K562 (cell line): ENCODE results near the gene CAPZA1. TPM values are rescaled to one million over a fixed set of nuclear protein-coding genes. Genes with fewer than 3 reads are reported as not detected.

ENCODE experiments used
- ARHGAP35 ChIP-seq: fragments of 450-650 bp; IDR thresholded peaks from 2 replicates; pipeline ENCODE4 v1.6.1; 2018; ENCODE audit not compliant: partially characterized antibody
- ARNT ChIP-seq, 2 experiments: fragments of 450-650 bp; IDR thresholded peaks; 2 replicates each; pipeline ENCODE4 v1.6.1; 2016; ENCODE audit warnings: mild to moderate bottlenecking in 1 of 2
- CBX1 ChIP-seq: sonication (generic); IDR thresholded peaks from 2 replicates; pipeline ENCODE4 v1.6.1; 2016; ENCODE audit warnings: antibody characterized with exemption, low read depth, mild to moderate bottlenecking
- CREB1 ChIP-seq, 2 experiments: sonication (generic) in 1 of 2; formaldehyde crosslinking in 1 of 2; IDR thresholded peaks; 2 replicates each; pipeline versions ENCODE4 v1.6.1 to v1.8.0; 2012 to 2022; ENCODE audit warnings: inconsistent platforms in 1 of 2, mild to moderate bottlenecking in 1 of 2, missing genetic modification reagents in 1 of 2, moderate library complexity in 1 of 2
- ELF4 ChIP-seq: fragments of 450-650 bp; formaldehyde crosslinking; IDR thresholded peaks from 2 replicates; pipeline ENCODE4 v1.4.0; 2022; ENCODE audit warnings: missing genetic modification characterization
- FOXA3 ChIP-seq, 2 experiments: fragments of 450-650 bp in 1 of 2; sonication (generic) in 1 of 2; formaldehyde crosslinking; IDR thresholded peaks in 1 of 2; conservative IDR thresholded peaks in 1 of 2; 2 replicates each; pipeline versions ENCODE4 v1.4.0 to v1.8.0; 2020 to 2022; ENCODE audit warnings: mild to moderate bottlenecking in 2 of 2, missing genetic modification reagents in 1 of 2
- GABPA ChIP-seq: fragments of 200-800 bp; sonication (Bioruptor generic); conservative IDR thresholded peaks from 2 replicates; pipeline ENCODE4 v1.6.1; 2016; ENCODE audit warnings: low read depth, missing genetic modification characterization, missing compliant biosample characterization
- HBP1 ChIP-seq: fragments of 450-650 bp; formaldehyde crosslinking; IDR thresholded peaks from 2 replicates; pipeline ENCODE4 v1.4.0; 2022; ENCODE audit warnings: missing genetic modification characterization
- HDAC2 ChIP-seq: fragments of 450-650 bp; IDR thresholded peaks from 2 replicates; pipeline ENCODE4 v1.6.1; 2016; ENCODE audit warnings: mild to moderate bottlenecking
- HLTF ChIP-seq: fragments of 450-650 bp; IDR thresholded peaks from 2 replicates; pipeline ENCODE4 v1.6.1; 2016
- MECOM ChIP-seq: fragments of 250-450 bp; sonication (Bioruptor Pico); IDR thresholded peaks from 2 replicates; pipeline ENCODE4 v1.8.0; 2022; ENCODE audit warnings: inconsistent platforms
- NFIC ChIP-seq: fragments of 450-650 bp; IDR thresholded peaks from 2 replicates; pipeline ENCODE4 v1.6.1; 2017; ENCODE audit warnings: mild to moderate bottlenecking, inconsistent platforms
- OTX1 ChIP-seq: fragments of 450-650 bp; formaldehyde crosslinking; IDR thresholded peaks from 2 replicates; pipeline ENCODE4 v1.4.0; 2022; ENCODE audit warnings: mild to moderate bottlenecking
- PHF8 ChIP-seq: fragments of 200-600 bp; sonication (generic); IDR thresholded peaks from 2 replicates; pipeline ENCODE4 v1.6.1; 2012; ENCODE audit warnings: mixed run types, mild to moderate bottlenecking, inconsistent platforms, low read length, moderate library complexity, borderline replicate concordance
- POLR2A ChIP-seq: fragments of 450-650 bp; conservative IDR thresholded peaks from 2 replicates; pipeline ENCODE4 v1.6.1; 2016
- POLR2AphosphoS5 ChIP-seq: IDR thresholded peaks from 2 replicates; pipeline ENCODE4 v1.6.1; 2011; ENCODE audit warnings: mild to moderate bottlenecking, low read depth, low read length, moderate library complexity; ENCODE audit not compliant: control insufficient read depth, insufficient read depth
- POLR2G ChIP-seq: fragments of 200-400 bp; formaldehyde crosslinking; IDR thresholded peaks from 2 replicates; pipeline ENCODE4 v1.6.1; 2017; ENCODE audit warnings: low read depth, mild to moderate bottlenecking, antibody characterized with exemption, low read length, moderate library complexity
- RBFOX2 ChIP-seq: fragments of 200-400 bp; formaldehyde crosslinking; IDR thresholded peaks from 2 replicates; pipeline ENCODE4 v1.6.1; 2017; ENCODE audit warnings: low read depth, mild to moderate bottlenecking, low read length, moderate library complexity
- SIN3A ChIP-seq, 2 experiments: fragments of 150-350 bp in 1 of 2; IDR thresholded peaks; 2 replicates each; pipeline ENCODE4 v1.6.1; 2011 to 2016; ENCODE audit warnings: borderline replicate concordance in 2 of 2, low read depth in 2 of 2, low read length in 2 of 2, mild to moderate bottlenecking in 2 of 2, moderate library complexity in 2 of 2; ENCODE audit not compliant: control insufficient read depth in 1 of 2
- TBP ChIP-seq: optimal IDR thresholded peaks from 2 replicates; pipeline ENCODE3; 2011; ENCODE audit warnings: low read depth, low read length, improper control_type of control experiment
- U2AF1 ChIP-seq: fragments of 200-400 bp; formaldehyde crosslinking; optimal IDR thresholded peaks from 2 replicates; pipeline ENCODE3; 2017; ENCODE audit warnings: mild to moderate bottlenecking, low read depth, low read length, moderate library complexity
- YY1 ChIP-seq, 3 experiments: IDR thresholded peaks; 2 replicates each; pipeline ENCODE4 v1.6.1; 2011; ENCODE audit warnings: low read length in 2 of 3, mild to moderate bottlenecking in 2 of 3, moderate library complexity in 2 of 3, borderline replicate concordance in 1 of 3, control low read depth in 1 of 3, low read depth in 1 of 3; ENCODE audit not compliant: insufficient read depth in 3 of 3, insufficient replicate concordance in 2 of 3, control insufficient read depth in 1 of 3, insufficient read length in 1 of 3; ENCODE audit errors: extremely low read depth in 1 of 3
- ZBTB26 ChIP-seq: fragments of 450-650 bp; formaldehyde crosslinking; IDR thresholded peaks from 2 replicates; pipeline ENCODE4 v1.4.0; 2022; ENCODE audit warnings: missing genetic modification characterization
- polyA plus RNA-seq, 8 experiments: library from polyadenylated mRNA; depleted of rRNA in 4 of 8; stranded (reverse) in 5 of 8; unstranded in 3 of 8; fragments of >200 nt; fragmentation: Nextera tagmentation in 2 of 8; fragmentation: Illumina TruSeq in 1 of 8; extraction: Ambion mirVana in 2 of 8; extraction: Trizol in 1 of 8; gene quantifications; 2 replicates each; pipeline versions ENCODE4 v1.2.1 to v1.2.3, GENCODE V29; 2011 to 2014; ENCODE audit warnings: inconsistent platforms in 1 of 8, missing spikeins in 1 of 8
- total RNA-seq, 7 experiments: library from RNA; depleted of rRNA in 6 of 7; stranded (reverse); fragments of >200 nt in 6 of 7; fragmentation: Illumina TruSeq in 2 of 7; extraction: Trizol in 2 of 7; gene quantifications; 2 replicates each; pipeline versions ENCODE4 v1.2.1 to v1.2.3, GENCODE V29; 2011 to 2021; ENCODE audit warnings: low replicate concordance in 1 of 7

Gene CAPZA1
- total and polyA plus RNA-seq, 9 of the 15 experiments (the other 6 are each of a cell fraction or from before 2014, with no cell fraction given): 237 to 1,020 (median 306) TPM

GRCh38 chr1:112706505-112707220 is 87.0 kb downstream of the CAPZA1 start, which contains the start of gene RHOC (continued):
- peak; percentile 96 for TF ChIP-seq HBP1 (CRISPR knock-in tag)
- peak; percentile 55; the same call in 1 of the 2 replicates for TF ChIP-seq ELF4 (CRISPR knock-in tag)
- TF ChIP-seq HLTF: 0 out of 2 replicates have a peak, but pooled peaks have one; percentile 47
- TF ChIP-seq TBP: peak; percentile 30
- 0 out of 2 replicates have a peak, but pooled peaks have one; percentile 8 for TF ChIP-seq MECOM (CRISPR knock-in tag)
- TF ChIP-seq FOXA3 (CRISPR knock-in tag; conservative IDR thresholded peaks at IDR 0.05 in 1 of 2, IDR thresholded peaks at IDR 0.05 in 1 of 2): 0 out of 4 replicates have a peak, but pooled peaks of 1 of the 2 experiments have one; percentile 12
- no peak for TF ChIP-seq CREB1 (IDR thresholded peaks at IDR 0.05)
- 0 out of 2 replicates have a peak, but pooled peaks have one; percentile 3 for TF ChIP-seq CREB1 (CRISPR knock-in tag; IDR thresholded peaks at IDR 0.05)
- peak; percentile 76 for TF ChIP-seq POLR2A
- TF ChIP-seq NFIC: 0 out of 2 replicates have a peak, but pooled peaks have one; percentile 8
- TF ChIP-seq POLR2AphosphoS5: peak; percentile 82
- TF ChIP-seq ARNT (IDR thresholded peaks at IDR 0.05): peak in 1 of 2 experiments; percentile 64; a peak in 1 of 4 replicates
- peak in 1 of 3 experiments; percentile 59 for TF ChIP-seq YY1 (IDR thresholded peaks at IDR 0.05; ENCODE audit: borderline replicate concordance in 1 of 3, control insufficient read depth in 1 of 3, extremely low read depth in 1 of 3, insufficient read depth in 3 of 3, insufficient read length in 1 of 3, insufficient replicate concordance in 2 of 3, low read depth in 1 of 3, low read length in 2 of 3)
- TF ChIP-seq HDAC2: no peak
- TF ChIP-seq ZBTB26 (CRISPR knock-in tag): peak; percentile 88; the same call in 1 of the 2 replicates
- TF ChIP-seq OTX1 (CRISPR knock-in tag): 0 out of 2 replicates have a peak, but pooled peaks have one; percentile 65
- peak; percentile 90 for TF ChIP-seq POLR2G
- TF ChIP-seq RBFOX2: peak; percentile 86
- peak; percentile 37 for TF ChIP-seq U2AF1
- peak; percentile 8 for TF ChIP-seq ARHGAP35
- peak; percentile 38; the same call in 1 of the 2 replicates for TF ChIP-seq GABPA (tag)
- peak; percentile 69; the same call in 1 of the 2 replicates for TF ChIP-seq CBX1
- TF ChIP-seq SIN3A (IDR thresholded peaks at IDR 0.05; ENCODE audit: borderline replicate concordance in 2 of 2, control insufficient read depth in 1 of 2, low read depth in 2 of 2, low read length in 2 of 2): peak in 1 of 2 experiments; percentile 75; a peak in 1 of 4 replicates
- TF ChIP-seq PHF8: peak; percentile 82; the same call in 1 of the 2 replicates
